ENCODE results near the gene KSR2.

- no peak for TF ChIP-seq EZH2 (IDR thresholded peaks at IDR 0.05)
- no peak for TF ChIP-seq POLR2AphosphoS5 (IDR thresholded peaks at IDR 0.05; ENCODE audit: borderline replicate concordance, low read depth, low read length)
Observed at GRCh38 chr12:117580015-117580717, 388.6 kb downstream of the KSR2 start.

All from SK-N-MC (cell line).